Endothelial cell of umbilical vein (primary cell): Measurements from ENCODE around the gene WSB1. TPM values are rescaled to one million over a fixed set of nuclear protein-coding genes. Genes with fewer than 3 reads are reported as not detected.

Experiments used
- BruUV-seq: library from RNA; stranded (reverse); fragments of 400-500 nt; replicated peaks from 2 replicates; lab custom pipeline; 2021; lab: Mats Ljungman, UMichigan
- CTCF ChIA-PET: fragments of 300-600, 350-600 bp; sonication (Branson Sonifier 250); formaldehyde crosslinking; loops from one replicate; lab custom pipeline; 2021; ENCODE audit warnings: antibody characterized with exemption, inconsistent platforms; lab: Charles Lee
- POLR2A ChIA-PET: fragments of 300-600, 350-600 bp; sonication (Branson Sonifier 250); formaldehyde crosslinking; loops from one replicate; lab custom pipeline; 2021; ENCODE audit warnings: antibody characterized with exemption, inconsistent platforms; lab: Charles Lee
- DNase-seq: peaks from one replicate; pipeline ENCODE4 v3.0.0-alpha.2; 2011; ENCODE audit warnings: low read depth, low spot score
- FAIRE-seq: peaks from 2 replicates; lab custom pipeline; 2011; peaks lifted over from hg19 to GRCh38; lab: Jason Lieb, UNC
- H2AFZ ChIP-seq: 2 replicates; pipeline ENCODE4 v1.6.0; 2012; ENCODE audit warnings: low read depth, low read length, control low read depth, inconsistent platforms
- H3K27ac ChIP-seq: 2 replicates; pipeline ENCODE4 v1.5.1; 2011; ENCODE audit warnings: low read depth, mild to moderate bottlenecking, control low read depth, low read length, moderate library complexity; ENCODE audit not compliant: insufficient read depth
- H3K27me3 ChIP-seq, 2 experiments: 2 replicates each; pipeline versions ENCODE4 v1.6.0 to v1.6.1; 2011; ENCODE audit warnings: low read length in 2 of 2, mixed read lengths in 1 of 2; ENCODE audit not compliant: control insufficient read depth in 2 of 2, insufficient read depth in 2 of 2
- H3K36me3 ChIP-seq, 2 experiments: 2 replicates in 1 of 2; 3 replicates in 1 of 2; pipeline ENCODE4 v1.5.1; 2011; ENCODE audit warnings: low read length in 2 of 2, mild to moderate bottlenecking in 1 of 2, moderate library complexity in 1 of 2; ENCODE audit not compliant: control insufficient read depth in 2 of 2, insufficient read depth in 2 of 2; ENCODE audit errors: extremely low read depth in 1 of 2
- H3K4me1 ChIP-seq: 3 replicates; pipeline ENCODE4 v1.5.1; 2011; ENCODE audit warnings: mild to moderate bottlenecking, low read length; ENCODE audit not compliant: control insufficient read depth, insufficient read depth; ENCODE audit errors: extremely low read depth
- H3K4me2 ChIP-seq: 2 replicates; pipeline ENCODE4 v1.6.1; 2011; ENCODE audit warnings: low read length, control low read depth, mixed read lengths; ENCODE audit not compliant: insufficient read depth
- H3K4me3 ChIP-seq, 3 experiments: fragments of 200-600 bp in 1 of 3; sonication (generic), shearing (Covaris generic) in 1 of 3; replicated peaks in 1 of 3; 2 replicates each; pipeline ENCODE4 v1.5.1; 2011 to 2016; ENCODE audit warnings: control low read depth in 3 of 3, low read length in 3 of 3, mild to moderate bottlenecking in 2 of 3, inconsistent platforms in 1 of 3, low read depth in 1 of 3, moderate library complexity in 1 of 3; ENCODE audit not compliant: insufficient read depth in 1 of 3
- H3K79me2 ChIP-seq: 2 replicates; pipeline ENCODE4 v1.6.0; 2012; ENCODE audit warnings: low read length, inconsistent platforms; ENCODE audit not compliant: control insufficient read depth, insufficient read depth
- H3K9ac ChIP-seq: replicated peaks from 2 replicates; pipeline ENCODE3; 2011; ENCODE audit warnings: low read length, control low read depth; ENCODE audit not compliant: insufficient read depth; ENCODE audit errors: extremely low read depth
- H3K9me1 ChIP-seq: replicated peaks from 3 replicates; pipeline ENCODE4 v1.6.0; 2011; ENCODE audit warnings: mild to moderate bottlenecking, low read length; ENCODE audit not compliant: control insufficient read depth, insufficient read depth; ENCODE audit errors: extremely low read depth
- H3K9me3 ChIP-seq: replicated peaks from 2 replicates; pipeline ENCODE4 v1.5.1; 2012; ENCODE audit warnings: low read length, inconsistent platforms; ENCODE audit not compliant: control insufficient read depth, insufficient read depth
- H4K20me1 ChIP-seq: replicated peaks from 2 replicates; pipeline ENCODE3; 2011; ENCODE audit warnings: mild to moderate bottlenecking, low read length; ENCODE audit not compliant: control insufficient read depth, insufficient read depth; ENCODE audit errors: extremely low read depth
- EZH2 ChIP-seq: IDR thresholded peaks from 2 replicates; pipeline ENCODE4 v1.6.1; 2012; ENCODE audit warnings: borderline replicate concordance, low read depth, mild to moderate bottlenecking, moderate library complexity, low read length, inconsistent platforms; ENCODE audit not compliant: severe bottlenecking
- FOS ChIP-seq: IDR thresholded peaks from 2 replicates; pipeline ENCODE4 v1.6.1; 2011; ENCODE audit warnings: mild to moderate bottlenecking, low read length, moderate library complexity, borderline replicate concordance; ENCODE audit not compliant: insufficient read depth
- GATA2 ChIP-seq: IDR thresholded peaks from 2 replicates; pipeline ENCODE4 v1.7.0; 2011; ENCODE audit warnings: low read depth, mild to moderate bottlenecking, moderate library complexity, mixed read lengths, low read length; ENCODE audit not compliant: insufficient read length, insufficient read depth
- JUN ChIP-seq: IDR thresholded peaks from 2 replicates; pipeline ENCODE4 v1.6.1; 2011; ENCODE audit warnings: borderline replicate concordance, low read depth; ENCODE audit not compliant: insufficient read length, insufficient read depth
- MAX ChIP-seq: IDR thresholded peaks from 2 replicates; pipeline ENCODE4 v1.6.1; 2011; ENCODE audit not compliant: insufficient read depth, insufficient read length
- MYC ChIP-seq: IDR thresholded peaks from one replicate; pipeline ENCODE4 v1.6.1; 2011; ENCODE audit warnings: mild to moderate bottlenecking, low read depth, low read length
- POLR2A ChIP-seq: IDR thresholded peaks from 2 replicates; pipeline ENCODE4 v1.6.1; 2012; ENCODE audit warnings: low read depth, mild to moderate bottlenecking, control low read depth, low read length
- POLR2AphosphoS5 ChIP-seq: IDR thresholded peaks from 2 replicates; pipeline ENCODE4 v1.6.1; 2012; ENCODE audit warnings: low read depth, mild to moderate bottlenecking, control low read depth, low read length, moderate library complexity; ENCODE audit not compliant: insufficient read depth
- dilution Hi-C: fragments of 300-500 bp; cut with MboI; formaldehyde crosslinking; loops from one replicate; pipeline ENCODE4 v1.15.0; 2019; ENCODE audit warnings: low sequenced_read_pairs; ENCODE audit not compliant: extremely low pct_ligation_motif_present
- intact Hi-C: fragments of 100-400 bp; cut with micrococcal nuclease; formaldehyde crosslinking; loops from one replicate; pipeline ENCODE4 v1.10.0; 2022
- polyA plus RNA-seq, 4 experiments: library from polyadenylated mRNA; depleted of rRNA in 3 of 4; stranded (reverse) in 3 of 4; unstranded in 1 of 4; fragments of >200 nt; gene quantifications; 2 replicates each; pipeline versions ENCODE4 v1.2.1 to v1.2.3, GENCODE V29; 2011 to 2012; ENCODE audit warnings: missing spikeins in 1 of 4
- total RNA-seq: library from RNA; stranded (reverse); gene quantifications from 2 replicates; pipeline ENCODE4 v1.2.3, GENCODE V29; 2021
- TF ChIP-seq, protein P1 (sequence below), 2 donors: IDR thresholded peaks; 1 replicate in 1 of 2; 2 replicates in 1 of 2; pipeline ENCODE4 v1.5.1; 2011; ENCODE audit warnings: low read length in 2 of 2, mild to moderate bottlenecking in 2 of 2, moderate library complexity in 2 of 2, control low read depth in 1 of 2, inconsistent platforms in 1 of 2, low read depth in 1 of 2; ENCODE audit not compliant: insufficient read depth in 1 of 2; ENCODE audit errors: extremely low read depth in 1 of 2

WSB1 gene
- total and polyA plus RNA-seq, 2 donors (not counting 3 experiments of a cell fraction or from before 2014, with no cell fraction given), result 471 to 736 TPM

DNA sequence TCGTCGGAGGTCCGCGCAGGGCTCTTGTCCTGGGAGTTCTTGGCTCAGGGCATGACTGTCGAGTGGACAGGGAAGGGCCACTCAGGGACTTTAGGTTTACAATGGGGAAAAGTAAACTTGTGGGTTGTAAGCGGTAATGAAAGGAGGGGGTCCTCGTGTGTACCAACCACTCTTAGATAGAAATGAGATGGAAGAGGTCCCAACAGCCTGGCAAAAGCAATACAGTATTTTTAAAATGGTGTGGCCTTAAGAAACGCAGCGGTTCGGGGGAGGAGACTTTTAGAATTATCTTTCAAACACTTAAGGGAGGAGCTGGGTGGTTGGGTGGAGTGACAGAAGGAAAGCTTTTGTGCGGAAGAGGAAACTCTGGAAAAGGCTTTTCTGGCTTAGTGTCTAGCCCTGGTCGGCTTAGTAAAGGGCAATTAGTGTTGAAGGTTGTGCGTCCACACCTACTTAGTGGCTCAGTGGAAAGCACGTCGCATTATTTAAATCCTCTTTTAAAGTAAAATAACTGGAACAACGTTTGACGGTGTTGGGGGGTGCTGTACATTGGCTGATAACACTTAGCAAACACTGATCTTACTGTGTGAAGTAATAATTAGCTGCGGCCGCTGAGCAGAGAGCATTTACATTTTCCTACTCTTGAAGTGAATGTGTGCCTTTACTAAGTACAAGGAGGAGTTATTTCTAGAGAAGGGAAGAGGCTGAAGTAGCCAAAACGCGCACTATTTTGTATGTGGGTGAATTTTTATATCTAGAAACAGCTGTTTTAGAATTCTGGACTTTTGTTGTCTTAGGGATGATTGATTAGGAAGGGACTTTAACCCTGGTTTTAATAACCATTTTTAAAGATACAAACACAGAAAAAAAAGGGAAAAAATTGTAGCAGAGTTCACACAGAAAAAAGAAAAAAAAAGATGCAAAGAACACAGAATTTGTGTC, 1.0 kb downstream of the WSB1 start:
- intact Hi-C loops (loop anchor here (1.0 to 2.0 kb wide), 9 partner anchors 10 to 305 kb away; no protein-coding TSS in a partner anchor), dilution Hi-C loops (no loop called here)
- Histone ChIP-seq H2AFZ (peak overlapping the region; percentile 71), H3K27ac (peak overlapping the region; percentile 94), H4K20me1 (peaks cover 6% of the 10 kb centered on the region), H3K9me3 (no peaks in the 10 kb centered on the region), H3K36me3 (peaks cover 0 to 4% of the 10 kb centered on the region in 2 experiments), H3K27me3 (no peaks in the 10 kb centered on the region), H3K4me1 (peaks cover 18% of the 10 kb centered on the region), H3K79me2 (peaks cover 59% of the 10 kb centered on the region), H3K9ac (peak overlapping the region; percentile 96), H3K4me3 (peak overlapping the region; percentile 45 to 96 (median 86)), H3K4me2 (peak overlapping the region; percentile 97), H3K9me1 (no peaks in the 10 kb centered on the region)
- BruUV-seq, result no TSS peak
- FAIRE-seq (no peak), DNase-seq (peak; percentile 84)
- POLR2A ChIA-PET, result interaction anchor here (0.6 to 2.6 kb wide), 17 partner anchors 10 to 89 kb away, joined by 3 to 20 read pairs (median 4); no protein-coding TSS in a partner anchor
- peak; percentile 66 for TF ChIP-seq POLR2AphosphoS5
- TF ChIP-seq JUN, result no peak
- peak; percentile 67 for TF ChIP-seq POLR2A
- TF ChIP-seq FOS, result no peak
- TF ChIP-seq MYC, result no peak
- no peak for TF ChIP-seq MAX
- TF ChIP-seq, protein P1, sequence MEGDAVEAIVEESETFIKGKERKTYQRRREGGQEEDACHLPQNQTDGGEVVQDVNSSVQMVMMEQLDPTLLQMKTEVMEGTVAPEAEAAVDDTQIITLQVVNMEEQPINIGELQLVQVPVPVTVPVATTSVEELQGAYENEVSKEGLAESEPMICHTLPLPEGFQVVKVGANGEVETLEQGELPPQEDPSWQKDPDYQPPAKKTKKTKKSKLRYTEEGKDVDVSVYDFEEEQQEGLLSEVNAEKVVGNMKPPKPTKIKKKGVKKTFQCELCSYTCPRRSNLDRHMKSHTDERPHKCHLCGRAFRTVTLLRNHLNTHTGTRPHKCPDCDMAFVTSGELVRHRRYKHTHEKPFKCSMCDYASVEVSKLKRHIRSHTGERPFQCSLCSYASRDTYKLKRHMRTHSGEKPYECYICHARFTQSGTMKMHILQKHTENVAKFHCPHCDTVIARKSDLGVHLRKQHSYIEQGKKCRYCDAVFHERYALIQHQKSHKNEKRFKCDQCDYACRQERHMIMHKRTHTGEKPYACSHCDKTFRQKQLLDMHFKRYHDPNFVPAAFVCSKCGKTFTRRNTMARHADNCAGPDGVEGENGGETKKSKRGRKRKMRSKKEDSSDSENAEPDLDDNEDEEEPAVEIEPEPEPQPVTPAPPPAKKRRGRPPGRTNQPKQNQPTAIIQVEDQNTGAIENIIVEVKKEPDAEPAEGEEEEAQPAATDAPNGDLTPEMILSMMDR (IDR thresholded peaks at IDR 0.05; ENCODE audit: extremely low read depth in 1 of 2, insufficient read depth in 1 of 2, low read depth in 1 of 2, low read length in 2 of 2), result no peak
- TF ChIP-seq GATA2, result no peak
- TF ChIP-seq EZH2, result no peak
- CTCF ChIA-PET, result interaction anchor here (0.7 to 11.2 kb wide), 15 partner anchors 9 to 305 kb away, joined by 3 to 109 read pairs (median 5); no protein-coding TSS in a partner anchor
